Measurements from ENCODE around the gene CCDC150.

- TF ChIP-seq PHB2 (IDR thresholded peaks at IDR 0.05; ENCODE audit: low read depth), result no peak
- no peak for TF ChIP-seq SIRT6 (IDR thresholded peaks at IDR 0.05; ENCODE audit: low read depth, low read length)
- TF ChIP-seq RB1 (IDR thresholded peaks at IDR 0.05; ENCODE audit: low read depth), result no peak
- TF ChIP-seq CHD1 (IDR thresholded peaks at IDR 0.05; ENCODE audit: low read length), result no peak
- TF ChIP-seq MEF2A (IDR thresholded peaks at IDR 0.05; ENCODE audit: control insufficient read depth, low read depth, low read length), result no peak
Observed at GRCh38 chr2:196697825-196698224, 58.3 kb downstream of the CCDC150 start.

Measured in K562 (cell line).